GM23338 (cell line): ENCODE results near the gene LAD1. TPM values are rescaled to one million over a fixed set of nuclear protein-coding genes. Genes with fewer than 3 reads are reported as not detected.

ENCODE experiments used
- ATAC-seq: fragments of 200-7000 bp; cut with Tn5 transposase; 3 replicates; pipeline ENCODE4 v1.9.1; 2020
- DNase-seq: peaks from one replicate; pipeline ENCODE4 v3.0.0-alpha.2; 2015; ENCODE audit warnings: low spot score
- H2AFZ ChIP-seq: fragments of 200-600 bp; sonication (generic); 2 replicates; pipeline ENCODE4 v1.8.0; 2016; ENCODE audit warnings: antibody characterized with exemption, mild to moderate bottlenecking, moderate library complexity
- H3F3A ChIP-seq: fragments of 200-600 bp; sonication (generic); replicated peaks from 2 replicates; pipeline ENCODE4 v1.8.0; 2017; ENCODE audit warnings: antibody characterized with exemption, mixed run types, low read depth
- H3K27ac ChIP-seq: fragments of 200-600 bp; sonication (generic); 2 replicates; pipeline ENCODE4 v1.6.1; 2016; ENCODE audit warnings: low read depth
- H3K27me3 ChIP-seq: fragments of 200-600 bp; sonication (generic); 2 replicates; pipeline ENCODE4 v1.8.0; 2016; ENCODE audit warnings: mild to moderate bottlenecking, mixed run types, moderate library complexity; ENCODE audit not compliant: insufficient read depth
- H3K36me3 ChIP-seq: fragments of 200-600 bp; sonication (generic); 2 replicates; pipeline ENCODE4 v1.8.0; 2016; ENCODE audit warnings: mild to moderate bottlenecking; ENCODE audit not compliant: insufficient read depth
- H3K4me1 ChIP-seq: fragments of 200-600 bp; sonication (generic); 2 replicates; pipeline ENCODE4 v1.8.0; 2016; ENCODE audit warnings: mild to moderate bottlenecking, moderate library complexity; ENCODE audit not compliant: insufficient read depth
- H3K4me2 ChIP-seq: fragments of 200-600 bp; sonication (generic); 2 replicates; pipeline ENCODE4 v1.7.1; 2017; ENCODE audit warnings: mixed run types
- H3K4me3 ChIP-seq: fragments of 200-600 bp; sonication (generic); 2 replicates; pipeline ENCODE4 v1.6.1; 2016; ENCODE audit warnings: mixed run types
- H3K79me2 ChIP-seq: fragments of 200-600 bp; sonication (generic); replicated peaks from 2 replicates; pipeline ENCODE4 v1.8.0; 2017; ENCODE audit warnings: mild to moderate bottlenecking; ENCODE audit not compliant: insufficient read depth
- H3K9me2 ChIP-seq: fragments of 200-600 bp; sonication (generic); 2 replicates; pipeline ENCODE4 v1.8.0; 2017; ENCODE audit not compliant: insufficient read depth
- H4K20me1 ChIP-seq: fragments of 200-600 bp; sonication (generic); replicated peaks from 2 replicates; pipeline ENCODE4 v1.8.0; 2017; ENCODE audit warnings: mild to moderate bottlenecking; ENCODE audit not compliant: insufficient read depth
- H3K27ac Mint-ChIP-seq: 2 replicates; pipeline ENCODE4 v1.8.0; 2020; ENCODE audit warnings: inconsistent platforms, mild to moderate bottlenecking, moderate library complexity, mixed read lengths
- H3K27me3 Mint-ChIP-seq: 3 replicates; pipeline ENCODE4 v1.8.0; 2022; ENCODE audit warnings: low read depth, mild to moderate bottlenecking, moderate library complexity, mixed read lengths, inconsistent platforms; ENCODE audit not compliant: insufficient read depth, poor library complexity
- H3K36me3 Mint-ChIP-seq: 3 replicates; pipeline ENCODE4 v1.8.0; 2021; ENCODE audit warnings: low read depth, mild to moderate bottlenecking, inconsistent platforms, moderate library complexity, mixed read lengths
- H3K4me1 Mint-ChIP-seq: 3 replicates; pipeline ENCODE4 v1.8.0; 2020; ENCODE audit warnings: mild to moderate bottlenecking, inconsistent platforms, mixed read lengths
- H3K4me3 Mint-ChIP-seq: 3 replicates; pipeline ENCODE4 v1.8.0; 2021; ENCODE audit warnings: moderate library complexity, mild to moderate bottlenecking, inconsistent platforms, mixed read lengths
- H3K9me3 Mint-ChIP-seq: 3 replicates; pipeline ENCODE4 v1.8.0; 2020; ENCODE audit warnings: moderate library complexity, mild to moderate bottlenecking, inconsistent platforms, mixed read lengths
- CREB1 ChIP-seq: fragments of 250-450 bp; sonication (Bioruptor Pico); IDR thresholded peaks from 2 replicates; pipeline ENCODE4 v1.5.0; 2020; ENCODE audit warnings: low read depth, mild to moderate bottlenecking, moderate library complexity
- EZH2 ChIP-seq: fragments of 200-600 bp; sonication (generic); IDR thresholded peaks from one replicate; pipeline ENCODE4 v1.8.0; 2017; ENCODE audit warnings: antibody characterized with exemption, mild to moderate bottlenecking, low read depth; ENCODE audit not compliant: unreplicated experiment
- EZH2phosphoT487 ChIP-seq: fragments of 200-600 bp; sonication (generic); IDR thresholded peaks from one replicate; pipeline ENCODE4 v1.8.1; 2018; ENCODE audit warnings: antibody characterized with exemption; ENCODE audit not compliant: unreplicated experiment
- JUNB ChIP-seq: IDR thresholded peaks from one replicate; pipeline ENCODE4 v1.6.1; 2016; ENCODE audit warnings: antibody characterized with exemption; ENCODE audit not compliant: unreplicated experiment
- NANOG ChIP-seq: IDR thresholded peaks from 2 replicates; pipeline ENCODE4 v1.6.1; 2016; ENCODE audit warnings: antibody characterized with exemption, borderline replicate concordance
- POLR2AphosphoS5 ChIP-seq: IDR thresholded peaks from 2 replicates; pipeline ENCODE4 v1.6.1; 2016; ENCODE audit warnings: antibody characterized with exemption, low read depth
- STAT1 ChIP-seq: IDR thresholded peaks from one replicate; pipeline ENCODE4 v1.6.1; 2016; ENCODE audit warnings: antibody characterized with exemption; ENCODE audit not compliant: unreplicated experiment
- ZNF114 ChIP-seq: fragments of 250-450 bp; sonication (Bioruptor Pico); IDR thresholded peaks from 2 replicates; pipeline ENCODE4 v1.5.0; 2020; ENCODE audit warnings: mild to moderate bottlenecking, moderate library complexity
- ZNF331 ChIP-seq: fragments of 250-450 bp; sonication (Bioruptor Pico); IDR thresholded peaks from 2 replicates; pipeline ENCODE4 v1.5.0; 2020; ENCODE audit warnings: low read depth, mild to moderate bottlenecking, moderate library complexity
- polyA plus RNA-seq: library from polyadenylated mRNA; unstranded; fragments of >200 nt; fragmentation: Nextera tagmentation; extraction: Ambion mirVana; gene quantifications from 2 replicates; pipeline ENCODE4 v1.2.1, GENCODE V29; 2016
- total RNA-seq: library from RNA; depleted of rRNA; stranded (reverse); fragments of >200 nt; shearing (Covaris generic); gene quantifications from 2 replicates; pipeline ENCODE4 v1.2.3, GENCODE V29; 2014
- TF ChIP-seq, protein P1 (sequence below): fragments of 250-450 bp; sonication (Bioruptor Pico); IDR thresholded peaks from 2 replicates; pipeline ENCODE4 v1.5.0; 2020; ENCODE audit warnings: mild to moderate bottlenecking, moderate library complexity
- TF ChIP-seq, protein P2 (sequence below): IDR thresholded peaks from 2 replicates; pipeline ENCODE4 v1.6.1; 2016; ENCODE audit warnings: antibody characterized with exemption
- TF ChIP-seq, protein P3 (sequence below), 2 experiments: fragments of 200-600 bp in 1 of 2; sonication (generic) in 1 of 2; conservative IDR thresholded peaks; 2 replicates each; pipeline versions ENCODE4 v1.5.1 to v1.6.1; 2016 to 2017; ENCODE audit warnings: antibody characterized with exemption in 2 of 2, low read depth in 2 of 2, mild to moderate bottlenecking in 2 of 2, moderate library complexity in 1 of 2

Gene LAD1
- total and polyA plus RNA-seq, 2 experiments from 2014 or later: 17.6 to 18.9 TPM

DNA sequence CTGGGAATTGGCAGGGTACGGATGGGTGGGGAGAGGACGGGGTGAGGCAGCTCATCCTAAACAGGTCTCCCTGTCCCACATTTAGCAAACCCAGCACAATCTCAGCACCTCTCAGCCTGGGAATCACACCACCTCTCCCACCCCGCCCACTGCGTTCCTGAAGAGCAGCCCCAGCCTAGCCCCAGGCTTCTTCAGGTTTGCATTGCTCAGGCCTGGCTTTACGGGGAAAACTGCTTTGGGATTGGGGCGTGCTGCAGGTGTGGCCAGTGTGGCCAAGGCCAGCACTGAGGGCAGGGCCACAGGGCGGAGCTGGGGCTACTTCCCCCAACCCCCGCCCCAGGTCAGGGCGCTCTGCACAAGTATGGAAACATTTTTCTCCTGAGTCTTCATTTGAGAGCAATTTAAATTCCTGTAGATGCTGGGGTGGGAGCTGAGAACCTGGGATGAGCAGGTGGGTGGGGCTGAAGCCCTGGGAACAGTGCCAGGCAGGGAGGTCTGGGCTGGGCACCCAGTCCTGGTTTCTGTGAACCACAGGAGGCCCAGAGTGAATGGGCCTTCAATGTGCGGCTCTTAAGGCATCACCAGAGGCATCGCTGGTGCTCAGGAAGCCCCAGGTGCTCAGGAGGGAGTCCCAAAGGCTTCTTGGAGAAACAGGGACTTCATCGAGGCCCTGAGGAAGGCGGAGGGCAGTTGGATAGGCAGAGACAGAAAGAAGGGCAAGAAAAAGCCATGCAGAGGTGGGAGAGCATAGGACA lies 45.8 kb downstream of the LAD1 start:
- Histone ChIP-seq H3K27me3 (no peaks in the 10 kb centered on the region), H3K79me2 (no peaks in the 10 kb centered on the region), H3K27ac (no peak overlapping the region), H3K4me3 (no peak overlapping the region), H4K20me1 (no peaks in the 10 kb centered on the region), H3K4me1 (peaks cover 3% of the 10 kb centered on the region), H3F3A (no peaks in the 10 kb centered on the region), H3K36me3 (no peaks in the 10 kb centered on the region), H3K9me2 (no peaks in the 10 kb centered on the region), H2AFZ (peak overlapping the region; percentile 72; the same call in 1 of the 2 replicates), H3K4me2 (no peak overlapping the region)
- ATAC-seq: peak; percentile 32
- TF ChIP-seq CREB1 (CRISPR knock-in tag) (no peak), EZH2 (no peak), ZNF114 (CRISPR knock-in tag) (no peak), ZNF331 (CRISPR knock-in tag) (no peak), JUNB (no peak), EZH2phosphoT487 (no peak), NANOG (no peak), STAT1 (no peak), POLR2AphosphoS5 (no peak)
- TF ChIP-seq, protein P1, sequence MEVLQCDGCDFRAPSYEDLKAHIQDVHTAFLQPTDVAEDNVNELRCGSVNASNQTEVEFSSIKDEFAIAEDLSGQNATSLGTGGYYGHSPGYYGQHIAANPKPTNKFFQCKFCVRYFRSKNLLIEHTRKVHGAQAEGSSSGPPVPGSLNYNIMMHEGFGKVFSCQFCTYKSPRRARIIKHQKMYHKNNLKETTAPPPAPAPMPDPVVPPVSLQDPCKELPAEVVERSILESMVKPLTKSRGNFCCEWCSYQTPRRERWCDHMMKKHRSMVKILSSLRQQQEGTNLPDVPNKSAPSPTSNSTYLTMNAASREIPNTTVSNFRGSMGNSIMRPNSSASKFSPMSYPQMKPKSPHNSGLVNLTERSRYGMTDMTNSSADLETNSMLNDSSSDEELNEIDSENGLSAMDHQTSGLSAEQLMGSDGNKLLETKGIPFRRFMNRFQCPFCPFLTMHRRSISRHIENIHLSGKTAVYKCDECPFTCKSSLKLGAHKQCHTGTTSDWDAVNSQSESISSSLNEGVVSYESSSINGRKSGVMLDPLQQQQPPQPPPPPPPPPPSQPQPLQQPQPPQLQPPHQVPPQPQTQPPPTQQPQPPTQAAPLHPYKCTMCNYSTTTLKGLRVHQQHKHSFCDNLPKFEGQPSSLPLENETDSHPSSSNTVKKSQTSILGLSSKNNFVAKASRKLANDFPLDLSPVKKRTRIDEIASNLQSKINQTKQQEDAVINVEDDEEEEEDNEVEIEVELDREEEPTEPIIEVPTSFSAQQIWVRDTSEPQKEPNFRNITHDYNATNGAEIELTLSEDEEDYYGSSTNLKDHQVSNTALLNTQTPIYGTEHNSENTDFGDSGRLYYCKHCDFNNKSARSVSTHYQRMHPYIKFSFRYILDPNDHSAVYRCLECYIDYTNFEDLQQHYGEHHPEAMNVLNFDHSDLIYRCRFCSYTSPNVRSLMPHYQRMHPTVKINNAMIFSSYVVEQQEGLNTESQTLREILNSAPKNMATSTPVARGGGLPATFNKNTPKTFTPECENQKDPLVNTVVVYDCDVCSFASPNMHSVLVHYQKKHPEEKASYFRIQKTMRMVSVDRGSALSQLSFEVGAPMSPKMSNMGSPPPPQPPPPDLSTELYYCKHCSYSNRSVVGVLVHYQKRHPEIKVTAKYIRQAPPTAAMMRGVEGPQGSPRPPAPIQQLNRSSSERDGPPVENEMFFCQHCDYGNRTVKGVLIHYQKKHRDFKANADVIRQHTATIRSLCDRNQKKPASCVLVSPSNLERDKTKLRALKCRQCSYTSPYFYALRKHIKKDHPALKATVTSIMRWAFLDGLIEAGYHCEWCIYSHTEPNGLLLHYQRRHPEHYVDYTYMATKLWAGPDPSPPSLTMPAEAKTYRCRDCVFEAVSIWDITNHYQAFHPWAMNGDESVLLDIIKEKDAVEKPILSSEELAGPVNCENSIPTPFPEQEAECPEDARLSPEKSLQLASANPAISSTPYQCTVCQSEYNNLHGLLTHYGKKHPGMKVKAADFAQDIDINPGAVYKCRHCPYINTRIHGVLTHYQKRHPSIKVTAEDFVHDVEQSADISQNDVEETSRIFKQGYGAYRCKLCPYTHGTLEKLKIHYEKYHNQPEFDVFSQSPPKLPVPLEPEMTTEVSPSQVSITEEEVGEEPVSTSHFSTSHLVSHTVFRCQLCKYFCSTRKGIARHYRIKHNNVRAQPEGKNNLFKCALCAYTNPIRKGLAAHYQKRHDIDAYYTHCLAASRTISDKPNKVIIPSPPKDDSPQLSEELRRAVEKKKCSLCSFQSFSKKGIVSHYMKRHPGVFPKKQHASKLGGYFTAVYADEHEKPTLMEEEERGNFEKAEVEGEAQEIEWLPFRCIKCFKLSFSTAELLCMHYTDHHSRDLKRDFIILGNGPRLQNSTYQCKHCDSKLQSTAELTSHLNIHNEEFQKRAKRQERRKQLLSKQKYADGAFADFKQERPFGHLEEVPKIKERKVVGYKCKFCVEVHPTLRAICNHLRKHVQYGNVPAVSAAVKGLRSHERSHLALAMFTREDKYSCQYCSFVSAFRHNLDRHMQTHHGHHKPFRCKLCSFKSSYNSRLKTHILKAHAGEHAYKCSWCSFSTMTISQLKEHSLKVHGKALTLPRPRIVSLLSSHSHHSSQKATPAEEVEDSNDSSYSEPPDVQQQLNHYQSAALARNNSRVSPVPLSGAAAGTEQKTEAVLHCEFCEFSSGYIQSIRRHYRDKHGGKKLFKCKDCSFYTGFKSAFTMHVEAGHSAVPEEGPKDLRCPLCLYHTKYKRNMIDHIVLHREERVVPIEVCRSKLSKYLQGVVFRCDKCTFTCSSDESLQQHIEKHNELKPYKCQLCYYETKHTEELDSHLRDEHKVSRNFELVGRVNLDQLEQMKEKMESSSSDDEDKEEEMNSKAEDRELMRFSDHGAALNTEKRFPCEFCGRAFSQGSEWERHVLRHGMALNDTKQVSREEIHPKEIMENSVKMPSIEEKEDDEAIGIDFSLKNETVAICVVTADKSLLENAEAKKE: no peak
- TF ChIP-seq, protein P2, sequence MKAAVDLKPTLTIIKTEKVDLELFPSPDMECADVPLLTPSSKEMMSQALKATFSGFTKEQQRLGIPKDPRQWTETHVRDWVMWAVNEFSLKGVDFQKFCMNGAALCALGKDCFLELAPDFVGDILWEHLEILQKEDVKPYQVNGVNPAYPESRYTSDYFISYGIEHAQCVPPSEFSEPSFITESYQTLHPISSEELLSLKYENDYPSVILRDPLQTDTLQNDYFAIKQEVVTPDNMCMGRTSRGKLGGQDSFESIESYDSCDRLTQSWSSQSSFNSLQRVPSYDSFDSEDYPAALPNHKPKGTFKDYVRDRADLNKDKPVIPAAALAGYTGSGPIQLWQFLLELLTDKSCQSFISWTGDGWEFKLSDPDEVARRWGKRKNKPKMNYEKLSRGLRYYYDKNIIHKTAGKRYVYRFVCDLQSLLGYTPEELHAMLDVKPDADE: no peak
- TF ChIP-seq, protein P3, sequence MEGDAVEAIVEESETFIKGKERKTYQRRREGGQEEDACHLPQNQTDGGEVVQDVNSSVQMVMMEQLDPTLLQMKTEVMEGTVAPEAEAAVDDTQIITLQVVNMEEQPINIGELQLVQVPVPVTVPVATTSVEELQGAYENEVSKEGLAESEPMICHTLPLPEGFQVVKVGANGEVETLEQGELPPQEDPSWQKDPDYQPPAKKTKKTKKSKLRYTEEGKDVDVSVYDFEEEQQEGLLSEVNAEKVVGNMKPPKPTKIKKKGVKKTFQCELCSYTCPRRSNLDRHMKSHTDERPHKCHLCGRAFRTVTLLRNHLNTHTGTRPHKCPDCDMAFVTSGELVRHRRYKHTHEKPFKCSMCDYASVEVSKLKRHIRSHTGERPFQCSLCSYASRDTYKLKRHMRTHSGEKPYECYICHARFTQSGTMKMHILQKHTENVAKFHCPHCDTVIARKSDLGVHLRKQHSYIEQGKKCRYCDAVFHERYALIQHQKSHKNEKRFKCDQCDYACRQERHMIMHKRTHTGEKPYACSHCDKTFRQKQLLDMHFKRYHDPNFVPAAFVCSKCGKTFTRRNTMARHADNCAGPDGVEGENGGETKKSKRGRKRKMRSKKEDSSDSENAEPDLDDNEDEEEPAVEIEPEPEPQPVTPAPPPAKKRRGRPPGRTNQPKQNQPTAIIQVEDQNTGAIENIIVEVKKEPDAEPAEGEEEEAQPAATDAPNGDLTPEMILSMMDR (conservative IDR thresholded peaks at IDR 0.05; ENCODE audit: low read depth in 2 of 2): no peak
- H3K4me1 Mint-ChIP-seq: peaks cover 22% of the 10 kb centered on the region
- DNase-seq: peak; percentile 13
- peaks cover 17% of the 10 kb centered on the region for H3K27me3 Mint-ChIP-seq
- no peaks in the 10 kb centered on the region for H3K9me3 Mint-ChIP-seq
- no peaks in the 10 kb centered on the region for H3K36me3 Mint-ChIP-seq
- H3K27ac Mint-ChIP-seq: no peak overlapping the region
- H3K4me3 Mint-ChIP-seq: no peak overlapping the region
